Stimulated activated naive CD8-positive, alpha-beta T cell treated with anti-CD3 and anti-CD28 coated beads, Interleukin-15, Interleukin-2, amounts not matched to agents 100 ng/mL and 50 ng/mL, for 24 hours (primary cell): ENCODE measurements around the gene IARS2.
A peak's percentile ranks its signal among the peaks of the same experiment; 100 is the strongest.
"Not testable (repeated sequence)": the region's sequence is repeated elsewhere in the genome, so short reads cannot be mapped to it uniquely, and the experiment has no call there.

ENCODE experiments used
- H3K27ac Mint-ChIP-seq: one replicate; pipeline ENCODE4 v1.8.0; 2021; ENCODE audit warnings: mild to moderate bottlenecking, mixed read lengths
- H3K27me3 Mint-ChIP-seq: one replicate; pipeline ENCODE4 v1.8.0; 2021; ENCODE audit warnings: mixed read lengths
- H3K36me3 Mint-ChIP-seq: one replicate; pipeline ENCODE4 v1.8.0; 2021; ENCODE audit warnings: low read depth, mixed read lengths
- H3K4me1 Mint-ChIP-seq: one replicate; pipeline ENCODE4 v1.8.0; 2021; ENCODE audit warnings: low read depth, mixed read lengths
- H3K4me3 Mint-ChIP-seq: one replicate; pipeline ENCODE4 v1.8.0; 2021; ENCODE audit warnings: mild to moderate bottlenecking, mixed read lengths
- H3K9me3 Mint-ChIP-seq: one replicate; pipeline ENCODE4 v1.8.0; 2021; ENCODE audit warnings: mixed read lengths

IARS2 gene

DNA sequence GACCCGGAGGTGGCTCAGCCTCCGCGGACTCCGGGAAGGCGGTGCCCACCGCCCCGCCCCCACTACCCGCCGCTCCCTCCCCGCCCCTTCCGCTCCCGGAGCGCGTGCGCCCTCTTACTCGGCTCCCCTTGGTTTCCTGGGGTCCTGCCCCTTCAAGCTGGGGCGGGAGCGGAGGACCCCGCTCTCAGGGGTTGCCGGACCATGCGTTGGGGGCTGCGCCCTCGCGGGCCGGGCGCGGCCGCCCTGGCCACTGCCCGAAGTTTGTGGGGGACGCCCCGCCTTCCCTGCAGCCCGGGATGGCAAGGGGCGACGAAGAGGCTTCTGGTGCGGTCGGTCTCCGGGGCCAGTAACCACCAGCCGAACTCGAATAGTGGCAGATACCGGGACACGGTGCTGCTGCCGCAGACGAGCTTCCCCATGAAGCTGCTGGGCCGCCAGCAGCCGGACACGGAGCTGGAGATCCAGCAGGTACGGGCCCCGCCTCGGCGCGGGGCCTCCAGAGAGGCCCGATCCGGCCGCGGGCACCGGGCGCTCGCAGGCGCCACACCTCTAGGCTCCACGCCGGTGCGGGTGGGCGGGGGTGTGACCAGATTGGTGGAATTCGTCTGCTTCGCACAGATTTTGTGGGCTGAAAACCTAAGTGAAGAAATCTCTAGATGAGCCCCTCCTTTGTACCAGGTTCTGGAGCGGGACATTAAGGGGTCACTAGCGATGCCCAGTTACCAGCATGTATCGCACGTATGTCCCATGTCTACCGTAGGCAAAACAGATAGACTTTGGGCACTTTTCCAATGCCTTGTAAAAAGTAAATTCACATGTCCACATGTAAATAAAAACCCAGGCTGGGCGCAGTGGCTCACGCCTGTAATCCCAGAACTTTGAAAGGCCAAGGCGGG, at the start of gene IARS2:
Gene IARS2, plus strand, starts transcription at position 117 of the 896 bp plus-strand sequence. Its CDS starts 85 bp downstream, at position 202.
- peaks cover 38% of the 10 kb centered on the region for H3K4me1 Mint-ChIP-seq
- H3K36me3 Mint-ChIP-seq = peaks cover 32% of the 10 kb centered on the region
- peak within 1 kb of the TSS; percentile 26 for H3K27ac Mint-ChIP-seq
- H3K4me3 Mint-ChIP-seq = peak within 1 kb of the TSS; percentile 81
- no peaks in the 10 kb centered on the region for H3K9me3 Mint-ChIP-seq
- no peaks in the 10 kb centered on the region for H3K27me3 Mint-ChIP-seq

DNA sequence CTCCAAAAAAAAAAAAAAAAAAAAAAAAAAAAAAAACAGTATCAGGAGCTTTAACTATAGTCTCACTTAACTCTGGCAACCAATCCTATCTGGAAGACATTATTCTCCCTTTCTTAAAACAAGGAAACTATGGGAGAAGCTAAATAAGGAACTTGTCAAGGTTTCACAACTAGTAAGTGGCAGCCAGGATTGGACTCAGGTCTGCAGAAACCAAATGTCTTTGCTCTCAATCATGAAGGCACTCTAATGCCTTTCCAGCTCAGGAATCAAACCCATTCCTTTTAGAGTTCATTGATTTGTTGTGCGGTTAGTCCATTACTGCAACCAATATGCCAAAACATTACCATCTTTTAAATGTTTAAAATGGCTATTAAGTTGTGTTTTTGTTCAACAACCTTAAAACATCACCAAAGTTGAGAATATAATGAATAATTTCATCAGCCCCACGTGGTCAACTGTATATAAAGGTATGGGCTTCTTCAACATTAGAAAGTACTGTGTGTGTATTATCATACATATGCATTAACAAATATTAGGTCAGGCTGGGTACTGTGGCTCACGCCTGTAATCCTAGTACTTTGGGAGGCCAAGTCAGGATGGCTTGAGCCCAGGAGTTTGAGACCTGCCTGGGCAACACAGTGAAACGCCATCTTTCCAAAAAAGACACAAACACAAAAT, 49.1 kb upstream of the IARS2 start:
- Mint-ChIP-seq H3K27ac (peak overlapping the region; percentile 98), H3K27me3 (no peaks in the 10 kb centered on the region), H3K4me1 (peaks cover 44% of the 10 kb centered on the region), H3K36me3 (peaks cover 18% of the 10 kb centered on the region), H3K4me3 (peak overlapping the region; percentile 99), H3K9me3 (no peaks in the 10 kb centered on the region)

DNA sequence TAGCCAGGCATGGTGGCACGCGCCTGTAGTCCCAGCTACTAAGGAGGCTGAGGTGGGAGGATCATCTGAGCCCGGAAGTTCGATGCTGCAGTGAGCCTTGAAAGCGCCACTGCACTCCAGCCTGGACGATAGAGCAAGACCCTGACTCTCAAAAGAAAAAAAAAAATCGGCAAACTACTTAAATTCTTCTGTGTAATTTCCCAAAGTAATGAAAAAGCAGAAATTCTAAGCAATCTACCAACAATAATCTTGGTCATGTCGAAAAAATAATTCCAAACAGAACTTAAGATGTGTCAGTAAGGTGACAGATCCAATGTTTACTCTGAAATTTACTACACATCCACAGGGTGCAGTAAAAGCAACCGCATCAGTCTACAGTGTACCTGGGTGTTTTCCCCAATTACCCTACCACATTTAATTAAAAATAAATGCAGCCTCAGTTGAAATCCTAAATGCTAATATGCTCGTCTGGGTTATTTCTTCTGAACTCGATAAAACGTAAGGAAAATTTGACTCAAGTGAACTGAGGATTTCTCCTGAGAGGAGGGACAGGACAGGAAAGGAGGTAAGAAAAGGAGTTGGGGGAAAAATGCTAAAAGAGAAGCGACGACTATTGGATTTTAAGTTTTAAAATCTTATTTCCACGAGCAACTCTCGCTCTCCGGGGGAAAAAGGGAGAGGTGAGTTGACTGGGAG, 48.4 kb upstream of the IARS2 start:
- Mint-ChIP-seq H3K27ac (peak overlapping the region; percentile 98), H3K4me1 (peaks cover 44% of the 10 kb centered on the region), H3K27me3 (no peaks in the 10 kb centered on the region), H3K4me3 (peak overlapping the region; percentile 99), H3K36me3 (peaks cover 18% of the 10 kb centered on the region), H3K9me3 (no peaks in the 10 kb centered on the region)

DNA sequence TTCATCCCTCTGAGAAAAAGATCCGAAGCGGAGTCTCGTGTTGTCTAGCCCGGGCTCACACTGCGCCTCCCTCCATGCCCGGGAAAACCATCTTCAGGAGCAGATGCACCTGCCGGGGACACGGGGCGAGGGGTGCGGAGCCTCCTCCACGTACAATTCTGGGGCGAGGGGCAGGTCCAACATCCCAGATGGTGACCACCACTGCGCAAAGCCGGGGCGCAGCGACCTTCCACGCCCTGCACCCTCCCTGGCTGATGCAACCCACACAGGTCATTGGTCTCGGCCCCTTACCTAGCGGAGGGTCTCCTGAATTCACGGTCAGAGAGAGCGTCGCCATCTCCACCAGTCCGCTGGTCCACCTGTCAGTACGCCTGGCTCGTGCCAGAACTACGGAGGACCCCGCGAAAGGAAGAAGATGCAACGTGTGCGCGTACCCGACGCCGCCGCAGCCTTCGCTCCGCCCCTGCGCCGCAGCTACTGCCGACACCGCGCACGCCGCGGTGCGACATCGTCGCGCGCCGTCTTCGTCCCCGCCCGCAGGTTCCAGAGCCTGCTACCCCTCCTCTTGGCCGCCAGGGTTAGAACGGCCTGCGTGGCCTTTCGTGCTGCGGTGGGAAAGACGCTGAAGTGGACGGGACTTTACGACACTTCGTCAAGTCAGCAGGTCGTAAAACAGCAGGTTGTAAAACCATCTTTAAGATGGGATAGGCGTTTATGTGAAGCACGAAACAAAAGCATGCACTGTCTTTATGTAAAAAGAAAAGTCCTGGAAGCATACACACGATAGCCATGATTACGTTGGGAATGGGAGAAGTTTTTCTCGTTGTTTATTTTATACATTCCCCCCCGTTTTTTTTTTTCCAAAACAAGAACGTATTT, 47.6 kb upstream of the IARS2 start, which contains the start of gene EPRS1:
Gene EPRS1, minus strand, starts transcription at position 454 of the 879 bp plus-strand sequence. Its CDS starts 117 bp downstream, at position 337.
- Mint-ChIP-seq H3K4me1 (peaks cover 44% of the 10 kb centered on the region), H3K9me3 (no peaks in the 10 kb centered on the region), H3K4me3 (peak within 1 kb of the TSS; percentile 99), H3K36me3 (peaks cover 14% of the 10 kb centered on the region), H3K27ac (peak within 1 kb of the TSS; percentile 98), H3K27me3 (no peaks in the 10 kb centered on the region)

DNA sequence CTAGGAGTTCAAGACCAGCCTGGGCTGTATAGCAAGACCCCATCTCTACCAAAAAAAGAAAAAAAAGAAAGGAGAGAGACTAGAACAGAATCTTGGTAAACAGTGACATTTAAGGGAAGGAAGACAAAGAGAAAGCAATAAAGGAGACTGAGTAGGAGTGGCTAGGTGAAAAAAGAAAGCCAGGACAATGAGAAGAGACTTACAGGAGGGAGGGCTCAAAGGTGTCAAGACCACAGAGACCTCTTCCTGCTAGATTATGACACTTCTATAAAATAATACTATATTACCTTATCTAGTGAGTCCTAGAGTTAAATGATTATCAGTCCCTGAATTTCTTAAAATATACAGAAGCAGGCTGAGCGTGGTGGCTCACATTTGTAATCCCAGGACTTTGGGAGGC, 37.6 kb upstream of the IARS2 start:
- Mint-ChIP-seq H3K36me3 (peaks cover 20% of the 10 kb centered on the region), H3K4me3 (no peak overlapping the region), H3K9me3 (no peaks in the 10 kb centered on the region), H3K4me1 (peaks cover 8% of the 10 kb centered on the region), H3K27me3 (no peaks in the 10 kb centered on the region), H3K27ac (peak overlapping the region; percentile 15)

DNA sequence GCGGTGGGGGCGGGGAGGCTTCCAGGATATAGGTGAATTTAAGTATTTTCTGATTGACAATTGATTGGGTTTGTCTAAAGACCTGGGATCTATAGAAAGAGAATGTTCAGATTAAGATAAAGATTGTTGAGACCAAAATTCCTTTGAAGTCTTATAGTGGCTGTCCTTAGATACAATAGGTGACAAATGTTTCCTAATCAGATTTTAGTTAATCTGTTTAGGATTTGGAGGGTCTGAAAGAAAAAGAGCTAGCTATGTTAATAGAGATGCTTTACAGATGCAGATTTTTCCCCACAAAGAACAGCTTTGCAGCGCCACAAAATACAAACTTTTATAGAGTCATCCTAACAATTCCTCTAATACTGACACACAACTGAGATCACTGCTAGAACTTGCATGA, 33.1 kb upstream of the IARS2 start:
- H3K4me3 Mint-ChIP-seq = no peak overlapping the region
- H3K36me3 Mint-ChIP-seq = peaks cover 43% of the 10 kb centered on the region
- no peaks in the 10 kb centered on the region for H3K27me3 Mint-ChIP-seq
- no peaks in the 10 kb centered on the region for H3K9me3 Mint-ChIP-seq
- H3K4me1 Mint-ChIP-seq = peaks cover 7% of the 10 kb centered on the region
- no peak overlapping the region for H3K27ac Mint-ChIP-seq

DNA sequence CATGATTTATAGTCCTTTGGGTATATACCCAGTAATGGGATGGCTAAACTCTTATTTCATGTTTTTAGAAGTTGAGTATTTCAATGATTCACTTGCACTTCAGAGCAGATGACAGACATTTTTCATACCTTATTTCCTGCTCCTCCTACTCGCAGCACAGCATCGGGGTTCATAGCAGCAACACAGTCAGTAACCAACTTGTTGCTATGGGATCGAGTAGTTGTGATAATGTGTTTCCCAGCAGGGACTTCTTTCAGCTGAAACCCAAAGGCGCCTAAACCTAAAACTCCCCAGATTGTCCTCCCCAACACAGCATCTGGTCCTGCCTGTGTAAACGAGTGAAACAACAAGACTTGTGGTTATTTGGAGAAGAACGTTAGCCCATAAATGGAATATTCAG, 31.3 kb upstream of the IARS2 start:
- no peak overlapping the region for H3K27ac Mint-ChIP-seq

DNA sequence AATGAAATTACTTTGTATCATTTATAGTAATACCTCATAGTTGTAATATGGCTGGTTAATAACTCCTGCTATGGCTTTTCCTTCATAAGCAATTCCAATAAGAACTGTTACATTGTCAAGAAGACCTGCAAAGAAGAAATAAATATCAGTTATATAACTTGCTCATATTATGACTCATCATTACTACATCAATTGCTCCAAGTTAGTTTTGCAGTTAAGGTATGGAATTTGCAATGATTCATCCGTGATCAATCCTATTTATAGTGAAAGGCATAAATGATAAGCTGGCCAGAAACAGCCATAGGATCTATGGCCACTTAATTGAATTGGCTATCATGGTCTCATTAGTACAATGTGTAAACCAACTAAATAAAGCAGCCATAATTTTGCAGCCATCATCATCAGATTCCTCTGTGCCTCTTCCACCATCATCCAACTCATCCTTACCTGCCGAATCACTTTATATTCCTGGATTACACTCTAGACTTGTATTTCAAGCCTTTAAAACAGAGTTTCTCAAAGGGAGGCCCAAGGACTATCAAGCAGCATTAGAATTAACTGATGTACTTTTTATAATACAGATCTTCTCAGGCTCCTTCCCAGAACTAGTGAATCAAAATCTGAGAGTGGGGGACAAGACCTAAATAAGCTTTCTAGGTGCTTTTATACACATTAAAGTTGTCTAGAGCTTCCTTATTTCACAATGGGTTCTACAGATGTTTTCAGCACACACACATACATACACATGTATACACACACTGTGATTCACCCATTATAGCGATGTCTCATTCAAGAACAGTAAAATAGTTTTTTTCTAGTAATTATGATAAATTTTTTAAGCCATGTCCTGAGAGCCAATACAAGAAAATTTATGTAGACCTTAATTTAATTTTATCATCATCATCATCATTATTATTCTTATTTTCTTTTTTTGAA, 26.4 kb upstream of the IARS2 start:
- Mint-ChIP-seq H3K9me3 (no peaks in the 10 kb centered on the region), H3K36me3 (peaks cover 41% of the 10 kb centered on the region), H3K4me3 (no peak overlapping the region), H3K27me3 (no peaks in the 10 kb centered on the region), H3K4me1 (no peaks in the 10 kb centered on the region), H3K27ac (no peak overlapping the region)

More for the DNA sequence above, 31.3 kb upstream of the IARS2 start:
- Mint-ChIP-seq H3K27me3 (no peaks in the 10 kb centered on the region), H3K9me3 (no peaks in the 10 kb centered on the region), H3K4me3 (no peak overlapping the region), H3K4me1 (no peaks in the 10 kb centered on the region), H3K36me3 (peaks cover 39% of the 10 kb centered on the region)

DNA sequence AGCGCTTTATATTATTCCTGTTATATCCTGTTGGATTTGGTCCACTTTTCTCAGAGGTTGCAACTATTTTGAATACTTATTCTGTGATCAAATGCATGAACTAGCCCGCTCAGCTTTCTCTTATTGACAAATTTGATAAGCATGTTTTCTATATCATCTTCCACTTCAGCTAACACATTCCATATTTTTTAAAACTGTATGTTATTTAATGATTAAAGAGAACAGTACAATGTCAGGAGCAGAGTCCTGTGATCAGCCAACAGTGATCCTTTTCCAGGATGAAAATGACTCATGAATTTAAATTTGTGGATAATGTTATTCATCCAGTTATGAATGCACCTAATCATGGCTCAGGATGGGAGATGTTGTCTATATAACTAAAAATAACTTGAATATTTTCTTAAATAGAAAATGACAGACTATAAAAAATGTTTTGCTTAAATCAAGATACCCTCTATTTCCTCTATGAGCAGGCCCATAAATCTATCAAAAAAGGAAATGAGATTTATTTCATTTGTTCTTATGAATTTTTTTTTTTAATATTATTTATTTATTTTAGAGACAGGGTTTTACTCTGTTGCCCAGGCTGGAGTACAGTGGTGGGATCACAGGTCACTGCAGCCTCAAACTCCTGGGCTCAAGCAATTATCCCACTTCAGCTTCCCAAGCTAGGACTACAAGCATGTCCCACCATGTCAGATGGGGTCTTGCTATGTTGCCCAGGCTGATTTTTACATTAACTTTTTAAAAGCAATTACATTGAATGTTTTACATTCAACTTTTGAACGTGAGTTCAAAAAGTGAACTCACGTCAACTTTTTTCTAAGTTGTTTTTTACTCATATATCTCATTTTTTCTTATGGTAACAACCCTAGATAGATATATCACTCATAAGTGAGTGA, 16.8 kb upstream of the IARS2 start:
- Mint-ChIP-seq H3K4me3 (no peak overlapping the region), H3K27ac (no peak overlapping the region), H3K4me1 (no peaks in the 10 kb centered on the region), H3K9me3 (no peaks in the 10 kb centered on the region), H3K36me3 (peaks cover 39% of the 10 kb centered on the region), H3K27me3 (no peaks in the 10 kb centered on the region)

DNA sequence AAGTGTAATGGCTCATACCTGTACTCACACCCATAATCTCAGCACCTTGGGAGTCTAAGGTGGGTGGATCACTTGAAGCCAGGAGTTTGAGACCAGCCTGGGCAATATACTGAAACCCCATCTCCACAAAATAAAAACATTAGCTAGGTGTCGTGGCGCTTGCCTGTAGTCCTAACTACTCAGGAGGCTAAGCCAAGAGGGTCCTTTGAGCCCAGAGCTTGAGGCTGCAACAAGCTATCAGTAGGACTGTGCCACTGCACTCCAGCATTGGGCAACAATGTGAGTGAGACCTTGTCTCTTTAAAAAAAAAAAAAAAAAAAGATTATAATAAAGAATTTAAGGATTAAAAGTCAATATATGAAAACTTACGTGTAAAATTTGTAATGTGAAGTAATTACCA, 16.0 kb upstream of the IARS2 start:
- Mint-ChIP-seq H3K27me3 (no peaks in the 10 kb centered on the region), H3K4me1 (no peaks in the 10 kb centered on the region), H3K27ac (no peak overlapping the region), H3K36me3 (peaks cover 32% of the 10 kb centered on the region), H3K4me3 (no peak overlapping the region), H3K9me3 (no peaks in the 10 kb centered on the region)

DNA sequence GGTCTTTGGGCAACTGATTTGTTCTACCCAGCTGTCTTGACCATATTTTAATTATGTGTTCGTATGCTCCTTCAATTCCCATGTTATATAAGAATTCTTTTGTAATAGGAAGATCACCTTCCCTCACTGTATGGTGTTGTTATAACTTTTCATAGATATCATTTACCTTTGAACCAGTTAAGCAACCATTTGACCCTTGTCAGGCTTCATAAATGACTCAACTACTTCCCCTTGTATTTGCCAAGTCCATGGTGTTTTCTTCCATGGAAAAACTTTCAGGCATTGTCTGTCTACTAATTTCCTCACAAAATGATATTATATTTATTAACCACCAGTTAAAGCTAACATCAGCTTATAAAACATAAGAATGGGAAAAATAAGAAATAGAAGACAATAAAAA, 9.5 kb upstream of the IARS2 start:
- H3K36me3 Mint-ChIP-seq = peaks cover 15% of the 10 kb centered on the region
- no peak overlapping the region for H3K27ac Mint-ChIP-seq
- H3K4me3 Mint-ChIP-seq = no peak overlapping the region
- no peaks in the 10 kb centered on the region for H3K9me3 Mint-ChIP-seq
- peaks cover 16% of the 10 kb centered on the region for H3K4me1 Mint-ChIP-seq
- H3K27me3 Mint-ChIP-seq = no peaks in the 10 kb centered on the region

DNA sequence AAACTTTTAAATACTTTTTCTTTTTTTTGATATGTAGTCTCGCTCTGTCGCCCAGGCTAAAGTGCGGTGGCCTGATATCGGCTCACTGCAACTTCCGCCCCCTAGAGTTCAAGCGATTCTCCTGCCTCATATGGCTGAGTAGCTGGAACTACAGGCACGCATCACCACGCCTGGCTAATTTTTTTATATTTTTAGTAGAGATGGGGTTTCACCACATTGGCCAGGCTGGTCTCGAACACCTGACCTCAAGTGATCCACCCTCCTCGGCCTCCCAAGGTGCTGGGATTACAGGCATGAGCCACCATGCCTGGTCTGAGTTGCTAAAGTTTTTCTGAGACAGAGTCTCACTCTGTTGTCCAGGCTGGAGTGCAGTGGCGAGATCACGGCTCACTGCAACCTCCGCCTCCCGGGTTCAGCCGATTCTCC, 7.7 kb upstream of the IARS2 start:
- Mint-ChIP-seq H3K36me3 (peaks cover 14% of the 10 kb centered on the region), H3K4me1 (peaks cover 24% of the 10 kb centered on the region)
- not testable (repeated sequence) for H3K4me3 Mint-ChIP-seq, H3K27me3 Mint-ChIP-seq, H3K27ac Mint-ChIP-seq, H3K9me3 Mint-ChIP-seq
